ENCODE measurements around the gene HTT-AS.

GRCh38 chr4:3034231-3034630 lies 40.1 kb downstream of the HTT-AS start:
- TF ChIP-seq CTCF (IDR thresholded peaks at IDR 0.05), result no peak
- TF ChIP-seq POLR2A (IDR thresholded peaks at IDR 0.05), result no peak
- TF ChIP-seq POLR2AphosphoS5 (IDR thresholded peaks at IDR 0.05), result no peak

All from prostate gland (tissue), 2 donors.